DMS153 treated with DMSO at 0.1 percent for 48 hours (cell line): Measurements from ENCODE around the gene XXYLT1.

Experiments
- DNase-seq: peaks from one replicate; lab custom pipeline; 2025; ENCODE audit not compliant: unreplicated experiment; lab: John Stamatoyannopoulos, UW

The XXYLT1 gene

DNA sequence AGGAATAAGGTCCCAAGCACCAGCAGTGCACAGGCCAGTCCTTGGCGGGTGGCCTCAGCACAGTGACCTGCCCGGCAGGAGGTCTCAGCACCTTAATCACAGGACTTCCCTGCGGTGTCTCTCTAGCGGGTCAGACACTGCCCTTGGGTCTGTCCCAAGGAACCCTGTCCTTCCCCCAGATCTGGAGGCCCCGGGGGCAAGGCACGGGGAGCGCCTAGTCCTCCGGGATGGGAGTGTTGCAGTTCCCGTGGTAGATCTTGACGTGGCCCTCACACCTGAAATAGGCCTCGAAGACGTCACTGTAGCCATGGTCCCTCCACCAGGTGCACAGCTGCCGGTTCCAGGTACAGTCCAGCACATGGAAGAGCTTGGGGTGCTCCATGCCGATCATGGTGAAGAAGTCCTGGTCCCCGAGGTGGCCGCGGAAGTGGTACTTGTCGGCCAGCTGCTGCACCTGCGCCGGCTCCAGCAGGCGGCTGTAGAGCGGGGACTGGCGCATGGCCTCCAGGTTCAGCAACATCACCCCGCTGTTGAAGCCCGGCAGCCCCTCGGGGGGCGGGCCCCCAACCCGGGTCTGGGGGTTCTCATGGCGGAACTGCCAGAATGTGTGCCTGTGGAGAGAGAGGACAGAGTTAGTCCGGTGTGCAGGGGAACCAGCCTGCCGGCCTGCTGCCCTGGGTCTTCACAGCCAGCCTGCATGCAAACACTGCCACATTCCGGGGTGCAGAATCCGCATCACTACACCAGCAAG is 201.3 kb downstream of the XXYLT1 start:
- no peak for DNase-seq

DNA sequence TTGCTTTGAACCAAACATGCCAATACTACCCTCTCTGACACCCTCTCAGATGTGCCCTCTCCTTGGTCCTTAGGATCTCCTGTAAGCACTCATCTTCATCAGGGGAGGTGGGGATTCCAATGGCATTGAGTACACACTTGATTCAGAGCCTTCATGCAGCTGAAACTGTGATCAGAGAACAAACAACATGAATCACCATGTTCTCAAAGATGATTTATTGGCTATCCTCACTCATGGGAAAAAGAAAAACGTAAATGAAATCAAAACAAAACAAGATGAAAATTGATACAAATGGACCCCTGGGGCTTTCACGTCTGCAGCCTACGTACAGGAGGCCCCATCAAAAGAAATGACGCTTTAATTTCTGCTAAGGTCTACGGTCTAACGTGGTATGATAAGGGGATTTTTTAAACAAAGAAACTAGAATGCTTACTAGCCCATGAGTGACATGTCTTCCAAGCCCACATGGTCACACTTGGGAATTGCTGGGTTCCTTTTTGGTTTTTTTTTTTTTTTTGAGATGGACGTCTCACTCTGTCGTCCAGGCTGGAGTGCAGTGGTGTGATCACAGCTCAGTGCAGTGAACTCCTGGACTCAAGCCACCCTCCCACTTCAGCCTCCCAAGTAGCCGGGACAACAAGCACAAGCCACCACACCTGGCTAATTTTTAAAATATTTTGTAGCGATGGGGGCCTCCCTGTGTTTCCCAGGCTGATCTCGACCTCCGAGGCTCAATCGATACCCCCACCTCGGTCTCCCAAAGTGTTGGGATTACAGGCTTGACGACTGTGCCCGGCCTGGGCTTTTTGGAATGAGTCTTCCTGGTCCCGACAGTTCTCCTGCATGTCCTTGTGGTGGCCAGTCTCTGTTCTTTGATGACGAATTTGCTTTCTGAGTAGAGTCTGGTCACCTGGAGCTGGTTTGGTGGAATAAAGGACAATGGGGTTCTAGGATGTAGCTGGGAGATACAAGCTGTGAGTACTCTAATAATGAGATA is 202.6 kb downstream of the XXYLT1 start:
- no peak for DNase-seq

DNA sequence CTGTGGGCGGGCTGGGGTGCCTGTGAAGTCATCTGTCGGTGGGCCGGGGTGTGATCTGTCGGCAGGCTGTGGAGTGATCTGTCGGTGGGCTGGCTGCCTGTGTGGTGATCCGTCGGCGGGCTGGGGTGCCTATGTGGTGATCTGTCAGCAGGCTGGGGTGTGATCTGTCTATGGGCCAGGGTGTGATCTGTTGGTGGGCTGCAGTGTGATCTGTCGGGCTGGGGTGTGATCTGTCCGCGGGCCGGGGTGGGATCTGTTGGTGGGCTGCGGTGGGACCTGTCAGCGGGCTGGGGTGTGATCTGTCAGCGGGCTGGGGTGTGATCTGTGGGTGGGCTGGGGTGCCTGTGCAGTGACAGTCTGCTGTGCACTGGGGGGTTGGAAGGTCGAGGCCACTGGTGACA is 204.5 kb downstream of the XXYLT1 start:
- no peak for DNase-seq

GRCh38 chr3:195065864-195066185 is 205.1 kb downstream of the XXYLT1 start:
- DNase-seq = no peak

DNA sequence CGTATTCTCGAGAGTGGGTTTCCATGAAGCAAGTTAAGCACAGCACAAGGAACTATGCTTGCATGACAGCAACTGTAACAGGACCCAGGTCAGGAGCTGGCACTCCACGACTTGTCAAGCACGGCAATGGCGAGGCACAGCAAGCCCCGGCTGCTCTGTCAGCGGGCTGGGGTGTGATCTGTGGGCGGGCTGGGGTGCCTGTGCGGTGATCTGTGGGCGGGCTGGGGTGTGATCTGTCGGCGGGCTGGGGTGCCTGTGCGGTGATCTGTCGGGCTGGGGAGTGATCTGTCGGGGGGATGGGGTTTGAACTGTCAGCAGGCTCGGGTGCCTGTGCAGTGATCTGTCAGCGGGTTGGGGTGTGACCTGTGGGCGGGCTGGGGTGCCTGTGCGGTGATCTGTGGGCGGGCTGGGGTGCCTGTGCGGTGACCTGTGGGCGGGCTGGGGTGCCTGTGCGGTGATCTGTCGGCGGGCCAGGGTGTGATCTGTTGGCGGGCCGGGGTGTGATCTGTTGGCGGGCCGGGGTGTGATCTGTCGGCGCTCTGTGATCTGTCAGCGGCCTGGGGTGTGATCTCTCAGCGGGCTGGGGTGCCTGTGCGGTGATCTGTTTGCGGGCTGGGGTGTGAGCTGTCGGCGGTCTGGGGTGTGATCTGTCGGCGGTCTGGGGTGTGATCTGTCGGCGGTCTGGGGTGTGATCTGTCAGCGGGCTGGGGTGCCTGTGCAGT is 205.7 kb downstream of the XXYLT1 start:
- DNase-seq = no peak

GRCh38 chr3:195064300-195064931 is 206.5 kb downstream of the XXYLT1 start:
- no peak for DNase-seq

DNA sequence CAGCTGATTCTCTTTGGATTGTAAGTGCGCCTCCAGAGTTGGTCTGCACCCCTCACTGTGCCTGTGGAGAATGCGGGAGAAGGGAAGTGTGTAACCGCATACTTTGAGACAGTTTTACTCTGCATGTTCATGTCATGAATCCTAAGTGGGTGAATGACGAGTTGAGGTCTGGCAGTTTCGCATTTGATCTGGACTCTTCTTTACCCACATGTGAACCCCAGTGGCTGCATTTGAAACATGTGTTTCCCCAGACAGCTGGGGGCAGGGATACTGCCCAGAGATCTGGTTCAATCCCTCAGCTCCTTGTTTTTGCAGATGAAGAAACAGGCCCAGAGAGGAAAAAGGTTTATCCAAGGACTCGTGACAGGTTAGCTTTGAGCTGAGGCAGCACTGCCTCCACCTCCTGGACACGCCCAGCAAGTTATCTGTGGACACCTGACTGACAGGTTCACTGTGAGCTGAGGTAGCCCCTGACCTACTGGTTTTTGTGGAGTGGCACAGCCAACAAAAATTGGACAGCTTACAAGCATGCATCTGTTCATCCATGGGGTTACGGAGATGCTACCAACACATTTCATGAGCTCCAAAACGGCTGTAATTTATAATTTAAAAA is 207.3 kb downstream of the XXYLT1 start:
- no peak for DNase-seq

DNA sequence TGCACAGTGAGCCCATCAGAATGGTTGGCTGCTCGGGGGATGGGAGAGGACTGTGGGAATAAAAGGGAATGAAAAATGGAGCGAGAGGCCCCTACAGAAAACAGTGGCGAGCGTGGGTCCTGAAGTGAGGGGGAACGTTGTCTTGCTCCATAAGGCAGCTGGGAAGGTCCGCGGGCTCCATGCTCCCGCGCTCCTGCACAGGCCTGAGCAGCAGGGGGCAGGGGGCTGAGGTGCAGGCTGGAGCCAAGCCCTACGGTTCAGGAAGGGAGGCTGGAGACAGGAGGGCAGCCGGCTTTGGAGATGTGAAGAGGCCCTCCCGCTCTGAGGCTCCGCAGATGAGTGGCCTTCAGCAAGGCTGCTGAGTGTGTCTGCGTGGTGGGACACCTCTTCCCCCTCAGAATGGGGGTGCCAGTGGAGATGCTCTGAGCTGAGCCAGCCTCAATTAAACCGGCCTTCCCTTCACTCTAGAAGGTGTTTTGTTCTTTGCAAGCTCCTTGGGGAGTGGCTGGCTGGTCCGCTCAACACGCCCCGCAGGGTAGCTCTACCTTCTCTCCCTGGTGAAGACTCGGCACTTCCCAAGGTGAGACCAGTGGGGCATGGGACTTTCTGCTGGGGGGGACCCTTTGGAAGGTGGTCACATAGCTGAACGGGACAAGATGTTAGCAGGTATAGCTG is 208.0 kb downstream of the XXYLT1 start:
- no peak for DNase-seq

GRCh38 chr3:195061756-195062655 is 209.0 kb downstream of the XXYLT1 start:
- DNase-seq = no peak

DNA sequence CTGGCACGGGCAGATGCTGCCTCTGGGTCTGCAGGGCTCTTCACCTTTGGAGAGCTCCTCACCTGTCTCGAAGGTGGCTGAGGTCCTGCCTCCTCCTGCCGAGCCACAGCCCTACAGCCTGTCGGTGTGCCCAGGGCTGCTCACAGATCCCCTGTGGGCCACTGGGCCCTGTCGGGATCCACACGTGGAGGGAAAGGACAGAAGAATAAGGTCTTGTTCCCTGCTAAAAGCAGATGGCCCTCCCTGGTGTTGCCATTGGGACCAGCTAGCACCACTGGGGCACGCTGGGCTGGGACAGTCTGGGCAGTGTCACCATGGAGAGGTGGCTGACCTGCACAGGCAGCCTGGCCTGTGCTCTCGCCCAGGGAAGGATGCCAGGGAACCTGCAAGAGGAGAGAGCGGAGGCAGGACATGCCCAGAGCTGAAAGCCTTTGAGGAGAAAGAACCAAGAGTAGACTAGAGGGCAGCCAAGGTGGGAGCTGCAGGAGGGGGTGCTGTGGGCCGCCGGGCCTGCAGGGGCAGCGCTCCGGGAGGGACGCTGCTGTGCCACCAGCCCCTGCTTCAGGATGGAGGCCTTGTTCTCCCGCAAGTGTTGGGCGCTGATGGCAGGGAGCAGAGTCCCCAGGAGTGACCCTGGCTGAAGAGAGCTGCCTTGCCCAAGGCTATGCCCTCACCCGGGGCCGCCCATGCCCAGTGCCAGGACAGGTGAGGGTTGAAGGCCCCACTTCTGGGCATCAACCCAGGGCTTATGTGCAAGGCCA is 210.2 kb downstream of the XXYLT1 start:
- no peak for DNase-seq

DNA sequence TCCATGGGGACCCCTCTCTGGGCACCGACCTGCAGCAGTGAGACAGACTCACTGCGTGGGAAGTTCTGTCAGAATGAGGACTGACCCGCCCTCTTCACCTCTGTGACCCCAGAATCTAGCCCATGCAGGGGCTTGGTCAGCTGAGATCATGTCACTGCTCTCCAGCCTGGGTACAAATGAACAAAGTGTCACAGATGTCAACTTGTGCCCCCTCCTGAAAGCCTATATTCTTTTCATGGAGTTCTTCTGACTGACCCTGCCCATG is 210.8 kb downstream of the XXYLT1 start:
- DNase-seq = no peak

DNA sequence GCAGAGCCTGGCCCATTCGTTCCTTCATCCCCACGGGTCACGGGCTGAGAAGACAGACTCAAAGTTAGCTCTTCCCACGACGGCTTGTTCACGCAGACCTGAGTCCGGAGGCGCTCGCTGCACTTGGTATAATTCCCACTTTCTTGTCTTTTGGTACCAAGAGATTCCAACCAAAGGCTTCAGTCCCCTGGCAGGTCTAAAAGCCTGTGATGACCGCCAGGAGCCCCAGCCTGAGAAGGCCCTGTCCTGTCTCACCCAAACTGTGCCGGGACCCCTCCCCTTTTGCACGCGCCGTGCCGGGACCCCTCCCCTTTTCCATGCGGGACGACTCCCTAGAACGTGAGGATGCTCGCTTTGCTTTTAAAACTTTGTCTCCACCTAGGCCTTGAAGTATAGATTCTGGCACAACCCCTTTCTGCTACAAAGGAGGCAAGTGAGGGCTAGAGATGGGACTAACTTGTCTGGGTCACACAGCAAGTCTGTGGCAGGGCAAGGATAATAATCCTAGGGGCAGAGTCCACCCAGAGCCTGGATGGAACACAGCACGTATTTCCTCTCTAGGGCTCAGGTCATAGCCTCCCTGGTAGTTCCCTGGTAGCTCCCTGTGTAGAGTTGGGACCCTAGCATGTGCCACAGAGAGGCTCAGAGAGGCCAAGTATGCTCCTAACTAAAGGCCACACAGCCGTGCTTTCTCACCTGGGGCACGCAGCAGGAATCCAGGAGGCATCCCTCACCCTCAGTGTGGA is 211.3 kb downstream of the XXYLT1 start:
- no peak for DNase-seq

GRCh38 chr3:195059006-195059350 is 212.0 kb downstream of the XXYLT1 start:
- no peak for DNase-seq

GRCh38 chr3:195058336-195059005 is 212.5 kb downstream of the XXYLT1 start:
- no peak for DNase-seq

GRCh38 chr3:195057716-195058115 is 213.2 kb downstream of the XXYLT1 start:
- DNase-seq = no peak

DNA sequence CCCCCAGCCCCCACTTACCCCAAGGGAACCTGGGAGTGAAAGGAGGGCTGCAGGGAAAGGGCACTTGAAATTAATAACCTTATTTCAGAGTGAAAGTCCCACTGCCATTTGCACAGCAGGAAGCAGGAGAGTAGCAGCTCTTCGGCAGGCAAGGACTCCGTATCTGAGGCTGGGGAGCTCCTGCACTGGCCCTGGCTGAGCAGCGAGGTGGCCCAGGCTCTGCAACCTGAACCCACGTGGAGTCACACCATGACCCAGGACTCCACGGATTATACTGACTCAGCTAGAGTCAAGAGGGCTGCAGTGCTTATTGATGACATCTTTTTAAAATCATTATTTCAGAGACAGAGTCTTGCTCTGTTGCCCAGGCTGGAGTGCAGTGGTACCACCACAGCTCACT is 214.5 kb downstream of the XXYLT1 start:
- DNase-seq = no peak

GRCh38 chr3:195054311-195054710 is 216.6 kb downstream of the XXYLT1 start:
- DNase-seq = no peak

GRCh38 chr3:195052939-195053338 is 218.0 kb downstream of the XXYLT1 start:
- no peak for DNase-seq
